GM12875 (cell line): ENCODE measurements around the gene ARHGAP42.

ENCODE experiments used
- H3K4me3 ChIP-seq: one replicate; pipeline ENCODE4 v1.5.1; 2011; ENCODE audit warnings: low read depth, low read length, control low read depth
- CTCF ChIP-seq: IDR thresholded peaks from 2 replicates; pipeline ENCODE4 v1.5.1; 2011; ENCODE audit warnings: low read depth, mild to moderate bottlenecking, control low read depth, inconsistent platforms, low read length, moderate library complexity, borderline replicate concordance; ENCODE audit not compliant: insufficient read depth

Gene ARHGAP42

GRCh38 chr11:100759106-100759505 is 72.0 kb downstream of the ARHGAP42 start:
- no peak overlapping the region for H3K4me3 ChIP-seq
- TF ChIP-seq CTCF = no peak

DNA sequence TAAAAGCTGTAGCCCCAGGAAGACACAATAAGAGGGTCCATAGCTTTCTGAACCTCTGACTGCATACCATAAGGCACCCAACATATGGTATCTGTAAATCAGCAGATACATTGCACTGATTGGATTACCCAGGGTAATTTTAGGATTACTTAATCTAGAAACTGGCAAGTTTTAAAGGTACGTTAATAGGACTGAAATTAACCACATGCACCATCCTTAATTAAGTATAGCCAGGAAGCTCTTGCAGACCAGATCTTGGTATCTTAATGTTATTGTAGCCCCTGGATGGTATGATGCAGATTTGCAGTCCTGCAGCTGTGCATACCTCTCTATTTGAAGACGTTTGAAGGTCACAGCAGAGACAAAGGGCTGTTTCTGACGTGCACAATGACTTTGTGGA is 72.8 kb downstream of the ARHGAP42 start:
- TF ChIP-seq CTCF = no peak
- no peak overlapping the region for H3K4me3 ChIP-seq

- no peak for TF ChIP-seq CTCF
- H3K4me3 ChIP-seq = no peak overlapping the region
Observed at GRCh38 chr11:100760744-100761143, 73.7 kb downstream of the ARHGAP42 start.

DNA sequence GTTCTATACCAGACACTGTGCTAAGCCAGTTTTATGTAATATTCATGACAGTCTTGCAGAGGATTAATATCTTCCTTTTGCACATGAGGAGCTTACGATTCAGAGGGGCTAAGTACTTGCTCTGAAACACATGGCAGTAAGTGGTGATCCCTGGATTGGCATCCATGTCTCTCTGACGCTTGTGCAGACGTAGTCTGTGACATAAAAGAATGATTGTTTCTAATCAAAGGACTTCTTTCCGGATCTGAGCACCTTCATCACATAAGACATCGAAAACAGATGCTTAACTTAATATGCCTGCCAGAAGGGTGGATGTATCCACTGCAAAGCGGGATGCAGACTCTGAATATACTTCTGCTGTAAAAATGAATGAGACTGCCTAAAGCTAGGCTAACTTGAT is 74.8 kb downstream of the ARHGAP42 start:
- TF ChIP-seq CTCF = no peak
- H3K4me3 ChIP-seq = no peak overlapping the region

GRCh38 chr11:100766764-100767163 is 79.7 kb downstream of the ARHGAP42 start:
- TF ChIP-seq CTCF = no peak
- H3K4me3 ChIP-seq = no peak overlapping the region

DNA sequence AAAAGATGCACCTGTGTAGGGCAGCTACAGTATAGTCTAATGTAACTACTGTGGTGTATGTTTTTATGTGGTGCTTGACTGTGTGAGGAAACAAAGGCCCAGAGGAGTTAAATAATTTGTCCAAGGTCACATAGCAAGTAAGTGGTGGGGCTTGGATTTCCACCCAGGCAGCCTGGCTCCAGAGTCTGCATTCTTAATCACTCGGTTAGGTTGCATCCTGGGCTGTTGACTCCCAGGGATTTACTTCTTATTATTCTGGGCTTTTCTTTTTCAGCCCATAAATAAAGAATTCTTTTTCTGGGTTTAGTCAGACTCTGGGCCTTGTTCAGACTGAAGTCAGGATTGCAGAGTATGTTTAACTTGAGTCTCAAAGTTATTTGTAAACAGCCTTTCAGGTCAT is 82.1 kb downstream of the ARHGAP42 start:
- no peak for TF ChIP-seq CTCF
- no peak overlapping the region for H3K4me3 ChIP-seq

DNA sequence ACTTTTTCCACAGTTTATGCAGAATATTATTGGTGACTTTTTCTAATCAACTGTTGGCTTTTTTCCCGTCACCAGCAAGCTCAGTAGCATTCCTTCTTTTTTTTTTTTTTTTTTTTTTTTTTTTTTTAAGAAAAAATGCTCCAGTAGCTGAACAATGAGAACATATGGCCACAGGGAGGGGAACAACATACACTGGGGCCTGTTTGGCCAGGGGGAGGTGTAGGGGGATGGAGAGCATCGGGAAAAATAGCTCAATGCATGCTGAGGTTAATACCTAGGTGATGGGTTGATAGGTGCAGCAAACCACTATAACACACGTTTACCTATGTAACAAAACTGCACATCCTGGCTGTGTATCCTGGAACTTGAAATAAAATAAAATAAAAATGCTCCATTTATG is 82.5 kb downstream of the ARHGAP42 start:
- no peak overlapping the region for H3K4me3 ChIP-seq

More for the DNA sequence above, 82.5 kb downstream of the ARHGAP42 start:
- no peak for TF ChIP-seq CTCF
